ENCODE results near the gene TMEM139. TPM values are rescaled to one million over a fixed set of nuclear protein-coding genes. Genes with fewer than 3 reads are reported as not detected.

TMEM139 gene
- total RNA-seq: 8.8 TPM
- long read RNA-seq, partial matches to known transcripts: 1 of 5 reads
- long read RNA-seq, other reads (novel, unspliced or antisense): 1 of 5 reads

DNA sequence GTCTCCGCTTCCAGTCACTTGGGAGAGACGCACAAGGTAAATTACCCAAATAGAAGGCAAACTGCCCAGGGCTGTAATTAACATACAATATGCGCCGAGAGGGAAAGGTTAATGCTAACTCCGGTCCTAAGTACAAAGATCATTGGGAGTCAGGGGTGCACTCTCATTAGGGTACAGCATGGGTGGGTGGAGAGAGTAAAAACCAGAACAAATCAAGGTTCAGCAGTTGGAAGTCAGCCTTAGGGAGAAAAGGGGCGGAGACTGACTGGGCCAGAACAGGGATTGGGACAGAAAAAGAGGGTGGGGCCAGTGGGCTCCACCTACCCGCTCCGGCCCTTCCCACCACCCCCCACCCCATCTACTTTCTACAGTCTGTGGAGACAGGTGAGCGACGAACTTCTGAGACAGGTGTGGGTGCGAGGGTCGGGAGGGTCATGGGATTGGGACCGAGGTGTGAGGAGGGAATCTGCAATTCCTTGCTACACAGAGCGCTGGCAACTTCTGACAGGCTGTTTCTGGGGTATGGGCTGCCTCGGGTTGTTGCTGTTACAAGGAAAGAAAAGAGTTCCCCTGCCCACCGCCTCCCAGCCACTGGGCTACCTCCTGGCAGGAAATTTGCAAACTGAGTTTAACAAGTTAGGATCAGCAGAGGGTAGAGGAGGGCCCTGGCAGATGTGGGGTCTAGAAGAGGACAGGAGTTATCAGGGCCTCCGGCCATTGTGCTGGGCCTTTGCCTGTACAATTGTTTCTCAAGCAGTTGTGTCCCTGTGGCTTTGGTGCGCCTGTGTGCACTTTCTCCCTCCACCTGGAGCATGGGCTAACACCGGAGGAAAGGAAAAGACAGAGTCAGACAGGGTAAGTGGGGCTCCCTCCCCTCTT is at the start of gene TMEM139:
Gene TMEM139, plus strand, starts transcription at position 368 of the 879 bp plus-strand sequence. CDS start 1,000 bp downstream, outside the sequence.
- Histone ChIP-seq H3K27me3 (ENCODE audit: low read depth) (no peaks in the 10 kb centered on the region), H3K9me3 (replicated peaks) (no peaks in the 10 kb centered on the region), H3K4me1 (peaks cover 65% of the 10 kb centered on the region), H3K4me3 (peak within 1 kb of the TSS; percentile 57), H3K36me3 (no peaks in the 10 kb centered on the region), H3K27ac (replicated peaks) (peak within 1 kb of the TSS; percentile 75)
- intact Hi-C loops (cut with micrococcal nuclease): no loop called here
- no peak for DNase-seq
- TF ChIP-seq, protein P1, sequence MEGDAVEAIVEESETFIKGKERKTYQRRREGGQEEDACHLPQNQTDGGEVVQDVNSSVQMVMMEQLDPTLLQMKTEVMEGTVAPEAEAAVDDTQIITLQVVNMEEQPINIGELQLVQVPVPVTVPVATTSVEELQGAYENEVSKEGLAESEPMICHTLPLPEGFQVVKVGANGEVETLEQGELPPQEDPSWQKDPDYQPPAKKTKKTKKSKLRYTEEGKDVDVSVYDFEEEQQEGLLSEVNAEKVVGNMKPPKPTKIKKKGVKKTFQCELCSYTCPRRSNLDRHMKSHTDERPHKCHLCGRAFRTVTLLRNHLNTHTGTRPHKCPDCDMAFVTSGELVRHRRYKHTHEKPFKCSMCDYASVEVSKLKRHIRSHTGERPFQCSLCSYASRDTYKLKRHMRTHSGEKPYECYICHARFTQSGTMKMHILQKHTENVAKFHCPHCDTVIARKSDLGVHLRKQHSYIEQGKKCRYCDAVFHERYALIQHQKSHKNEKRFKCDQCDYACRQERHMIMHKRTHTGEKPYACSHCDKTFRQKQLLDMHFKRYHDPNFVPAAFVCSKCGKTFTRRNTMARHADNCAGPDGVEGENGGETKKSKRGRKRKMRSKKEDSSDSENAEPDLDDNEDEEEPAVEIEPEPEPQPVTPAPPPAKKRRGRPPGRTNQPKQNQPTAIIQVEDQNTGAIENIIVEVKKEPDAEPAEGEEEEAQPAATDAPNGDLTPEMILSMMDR (IDR thresholded peaks at IDR 0.05; ENCODE audit: borderline replicate concordance): no peak

DNA sequence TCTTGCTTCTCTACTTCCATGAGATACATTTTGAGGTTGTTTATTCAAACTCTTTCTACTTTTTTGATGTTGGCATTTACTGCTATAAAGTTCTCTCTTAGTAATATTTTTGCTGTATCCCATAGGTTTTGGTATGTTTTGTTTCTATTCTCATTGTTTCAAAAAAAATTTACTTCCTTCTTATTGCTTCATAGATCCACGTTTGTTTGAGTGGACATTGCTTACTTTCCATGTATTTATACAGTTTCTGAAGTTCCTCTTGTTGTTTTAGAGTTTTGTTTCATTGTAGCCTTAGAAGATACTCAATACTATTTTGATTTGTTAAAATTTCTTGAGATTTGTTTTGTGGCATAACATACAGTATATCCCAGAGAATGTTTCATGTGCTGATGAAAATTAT is 49.2 kb upstream of the TMEM139 start:
- no peaks in the 10 kb centered on the region for H3K36me3 ChIP-seq
- TF ChIP-seq, protein P1 (IDR thresholded peaks at IDR 0.05; ENCODE audit: borderline replicate concordance): no peak
- H3K4me1 ChIP-seq: peaks cover 2% of the 10 kb centered on the region
- H3K27ac ChIP-seq (replicated peaks): no peak overlapping the region
- DNase-seq: no peak
- H3K4me3 ChIP-seq: no peak overlapping the region
- intact Hi-C loops (cut with micrococcal nuclease): no loop called here
- no peaks in the 10 kb centered on the region for H3K27me3 ChIP-seq (ENCODE audit: low read depth)
- H3K9me3 ChIP-seq (replicated peaks): peaks cover 26% of the 10 kb centered on the region

DNA sequence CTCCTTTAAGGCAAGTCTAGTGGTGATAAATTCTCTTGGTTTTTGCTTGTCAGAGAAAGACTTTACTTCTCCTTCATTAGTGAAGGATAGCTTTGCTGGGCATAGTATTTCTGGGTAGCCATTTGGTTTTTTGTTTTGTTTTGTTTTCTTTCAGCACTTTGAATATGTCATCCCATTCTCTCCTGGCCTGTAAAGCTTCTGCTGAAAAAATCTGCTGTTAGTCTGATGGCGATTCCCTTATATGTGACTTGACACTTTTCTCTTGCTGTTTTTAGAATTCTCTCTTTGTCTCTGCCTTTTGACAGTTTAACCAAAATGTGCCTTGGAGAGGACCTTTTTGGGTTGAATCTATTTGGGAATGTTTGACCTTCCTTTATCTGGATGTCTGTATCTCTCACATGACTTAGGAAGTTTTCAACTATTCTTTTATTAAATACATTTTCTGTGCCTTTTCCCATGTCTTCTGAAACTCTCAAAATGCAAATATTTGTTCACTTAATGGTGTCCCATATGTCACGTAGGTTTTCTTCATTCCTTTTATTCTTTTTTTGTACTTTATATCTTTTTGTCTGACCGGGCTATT is 48.3 kb upstream of the TMEM139 start:
- peaks cover 7% of the 10 kb centered on the region for H3K4me1 ChIP-seq
- DNase-seq: no peak
- H3K27ac ChIP-seq (replicated peaks): no peak overlapping the region
- peaks cover 26% of the 10 kb centered on the region for H3K9me3 ChIP-seq (replicated peaks)
- no peak overlapping the region for H3K4me3 ChIP-seq
- no peaks in the 10 kb centered on the region for H3K36me3 ChIP-seq
- TF ChIP-seq, protein P1 (IDR thresholded peaks at IDR 0.05; ENCODE audit: borderline replicate concordance): no peak
- intact Hi-C loops (cut with micrococcal nuclease): no loop called here
- no peaks in the 10 kb centered on the region for H3K27me3 ChIP-seq (ENCODE audit: low read depth)

DNA sequence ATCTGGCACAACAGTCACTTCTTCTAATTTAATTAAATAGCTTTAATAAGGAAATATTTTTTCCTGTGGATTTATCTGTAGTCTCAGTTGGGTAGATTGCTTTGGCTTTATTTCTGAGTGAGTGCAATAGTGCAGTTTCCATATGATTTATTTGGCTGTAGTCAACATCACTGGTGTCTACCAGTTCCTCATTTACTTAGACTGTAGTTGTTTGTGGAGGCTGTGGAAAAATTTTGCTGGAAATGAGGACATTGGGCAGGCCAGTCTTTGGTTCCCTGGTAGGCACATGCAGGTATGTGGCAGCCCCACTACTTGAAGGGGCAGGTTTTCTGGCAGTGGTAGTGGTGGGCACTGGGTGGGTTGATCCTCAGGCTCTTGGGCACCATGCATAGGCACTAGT is 47.4 kb upstream of the TMEM139 start:
- H3K27ac ChIP-seq (replicated peaks): no peak overlapping the region
- intact Hi-C loops (cut with micrococcal nuclease): no loop called here
- H3K4me1 ChIP-seq: peaks cover 7% of the 10 kb centered on the region
- peaks cover 26% of the 10 kb centered on the region for H3K9me3 ChIP-seq (replicated peaks)
- no peaks in the 10 kb centered on the region for H3K36me3 ChIP-seq
- DNase-seq: no peak
- TF ChIP-seq, protein P1 (IDR thresholded peaks at IDR 0.05; ENCODE audit: borderline replicate concordance): no peak
- no peak overlapping the region for H3K4me3 ChIP-seq
- no peaks in the 10 kb centered on the region for H3K27me3 ChIP-seq (ENCODE audit: low read depth)

DNA sequence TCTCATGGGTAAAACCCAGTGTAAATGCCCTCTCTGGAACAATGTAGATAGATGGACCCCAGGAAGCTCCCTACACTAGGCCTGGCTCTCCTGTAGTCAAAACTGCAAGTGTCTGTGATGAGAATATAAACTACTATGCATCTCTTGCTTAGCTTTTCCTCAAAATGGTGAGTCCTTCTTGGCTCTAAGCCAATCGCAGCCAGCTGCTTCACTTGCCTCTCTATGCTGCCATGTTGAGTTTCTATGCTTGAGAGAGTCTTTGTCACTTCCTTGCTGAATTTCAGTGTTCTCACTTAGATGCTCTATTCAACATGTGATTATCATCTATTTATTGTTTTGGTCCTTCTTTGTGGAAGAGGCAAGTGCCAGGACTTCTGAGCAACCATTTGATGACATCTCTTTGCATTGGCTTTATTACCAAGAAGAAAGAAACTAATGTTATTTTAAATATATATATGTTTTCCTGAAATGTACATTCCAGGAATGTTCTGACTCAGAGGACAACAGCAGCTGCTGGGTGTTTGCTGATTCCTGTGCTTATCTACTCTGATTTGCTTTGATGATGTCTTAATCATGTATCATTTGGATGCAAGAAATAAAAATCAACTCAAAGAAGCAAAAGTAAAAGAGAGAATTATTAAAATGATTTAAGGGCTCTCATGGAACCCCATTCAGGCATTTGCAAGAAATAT is 46.3 kb upstream of the TMEM139 start:
- DNase-seq: no peak
- Histone ChIP-seq H3K4me3 (no peak overlapping the region), H3K36me3 (no peaks in the 10 kb centered on the region), H3K27me3 (ENCODE audit: low read depth) (no peaks in the 10 kb centered on the region), H3K4me1 (peaks cover 7% of the 10 kb centered on the region), H3K27ac (replicated peaks) (peak overlapping the region; percentile 10), H3K9me3 (replicated peaks) (peaks cover 26% of the 10 kb centered on the region)
- intact Hi-C loops (cut with micrococcal nuclease): no loop called here
- TF ChIP-seq, protein P1 (IDR thresholded peaks at IDR 0.05; ENCODE audit: borderline replicate concordance): no peak

Measured in left ventricle myocardium inferior (tissue), 1 donor.